Activated CD8-positive, alpha-beta T cell treated with anti-CD3 and anti-CD28 coated beads for 36 hours (primary cell): ENCODE results near the gene ITGA6. TPM values are rescaled to one million over a fixed set of nuclear protein-coding genes. Genes with fewer than 3 reads are reported as not detected.

Source experiments
- ATAC-seq: fragments of 200-7000 bp; cut with Tn5 transposase; one replicate; pipeline ENCODE4 v1.10.0; 2021; ENCODE audit warnings: mild to moderate bottlenecking, moderate library complexity
- CTCF ChIA-PET: fragments of 350-600 bp; sonication (Branson Sonifier 250); formaldehyde crosslinking; loops from one replicate; lab custom pipeline; 2021; ENCODE audit warnings: antibody characterized with exemption; lab: Charles Lee
- POLR2A ChIA-PET: fragments of 350-600 bp; sonication (Branson Sonifier 250); formaldehyde crosslinking; loops from one replicate; lab custom pipeline; 2021; ENCODE audit warnings: antibody characterized with exemption; lab: Charles Lee
- DNase-seq: peaks from one replicate; pipeline ENCODE4 v3.0.0-alpha.2; 2020
- H3K27ac Mint-ChIP-seq: one replicate; pipeline ENCODE4 v1.8.0; 2021; ENCODE audit warnings: mild to moderate bottlenecking, mixed read lengths
- H3K27me3 Mint-ChIP-seq: one replicate; pipeline ENCODE4 v1.8.0; 2021; ENCODE audit warnings: mixed read lengths
- H3K36me3 Mint-ChIP-seq: one replicate; pipeline ENCODE4 v1.8.0; 2021; ENCODE audit warnings: low read depth, mixed read lengths
- H3K4me1 Mint-ChIP-seq: one replicate; pipeline ENCODE4 v1.8.0; 2021; ENCODE audit warnings: low read depth, mixed read lengths
- H3K4me3 Mint-ChIP-seq: one replicate; pipeline ENCODE4 v1.8.0; 2021; ENCODE audit warnings: mild to moderate bottlenecking, moderate library complexity, mixed read lengths
- H3K9me3 Mint-ChIP-seq: one replicate; pipeline ENCODE4 v1.8.0; 2021; ENCODE audit warnings: mixed read lengths
- intact Hi-C: fragments of 100-400 bp; cut with micrococcal nuclease; formaldehyde crosslinking; loops from one replicate; pipeline ENCODE4 v1.10.0; 2022
- total RNA-seq, 2 experiments: library from RNA; stranded (reverse); gene quantifications; one replicate each; pipeline ENCODE4 v1.2.3, GENCODE V29; 2021
- TF ChIP-seq, protein P1 (sequence below): fragments of 200-600 bp; IDR thresholded peaks from one replicate; pipeline ENCODE4 v1.8.0; 2022; ENCODE audit warnings: antibody characterized with exemption, mild to moderate bottlenecking

The ITGA6 gene
- total RNA-seq, 2 experiments from 2014 or later, result 7.9 to 8.4 TPM

- Mint-ChIP-seq H3K9me3 (no peaks in the 10 kb centered on the region), H3K27ac (no peak overlapping the region), H3K36me3 (no peaks in the 10 kb centered on the region), H3K4me3 (no peak overlapping the region), H3K27me3 (no peaks in the 10 kb centered on the region), H3K4me1 (peaks cover 72% of the 10 kb centered on the region)
- CTCF ChIA-PET, result interaction anchor here (0.6 to 33.7 kb wide), 9 partner anchors 9 to 167 kb away, joined by 3 to 746 read pairs (median 4); partner anchors contain the start of gene ITGA6
- ATAC-seq (no peak), DNase-seq (no peak)
- POLR2A ChIA-PET, result interaction anchor here (1.0 to 1.9 kb wide), 5 partner anchors 10 to 25 kb away, joined by 3 to 10 read pairs (median 5); partner anchors contain the start of gene ITGA6
- intact Hi-C loops, result no loop called here
- TF ChIP-seq, protein P1, sequence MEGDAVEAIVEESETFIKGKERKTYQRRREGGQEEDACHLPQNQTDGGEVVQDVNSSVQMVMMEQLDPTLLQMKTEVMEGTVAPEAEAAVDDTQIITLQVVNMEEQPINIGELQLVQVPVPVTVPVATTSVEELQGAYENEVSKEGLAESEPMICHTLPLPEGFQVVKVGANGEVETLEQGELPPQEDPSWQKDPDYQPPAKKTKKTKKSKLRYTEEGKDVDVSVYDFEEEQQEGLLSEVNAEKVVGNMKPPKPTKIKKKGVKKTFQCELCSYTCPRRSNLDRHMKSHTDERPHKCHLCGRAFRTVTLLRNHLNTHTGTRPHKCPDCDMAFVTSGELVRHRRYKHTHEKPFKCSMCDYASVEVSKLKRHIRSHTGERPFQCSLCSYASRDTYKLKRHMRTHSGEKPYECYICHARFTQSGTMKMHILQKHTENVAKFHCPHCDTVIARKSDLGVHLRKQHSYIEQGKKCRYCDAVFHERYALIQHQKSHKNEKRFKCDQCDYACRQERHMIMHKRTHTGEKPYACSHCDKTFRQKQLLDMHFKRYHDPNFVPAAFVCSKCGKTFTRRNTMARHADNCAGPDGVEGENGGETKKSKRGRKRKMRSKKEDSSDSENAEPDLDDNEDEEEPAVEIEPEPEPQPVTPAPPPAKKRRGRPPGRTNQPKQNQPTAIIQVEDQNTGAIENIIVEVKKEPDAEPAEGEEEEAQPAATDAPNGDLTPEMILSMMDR, result no peak
Measured at GRCh38 chr2:172452845-172453244, 25.5 kb downstream of the ITGA6 start.

DNA sequence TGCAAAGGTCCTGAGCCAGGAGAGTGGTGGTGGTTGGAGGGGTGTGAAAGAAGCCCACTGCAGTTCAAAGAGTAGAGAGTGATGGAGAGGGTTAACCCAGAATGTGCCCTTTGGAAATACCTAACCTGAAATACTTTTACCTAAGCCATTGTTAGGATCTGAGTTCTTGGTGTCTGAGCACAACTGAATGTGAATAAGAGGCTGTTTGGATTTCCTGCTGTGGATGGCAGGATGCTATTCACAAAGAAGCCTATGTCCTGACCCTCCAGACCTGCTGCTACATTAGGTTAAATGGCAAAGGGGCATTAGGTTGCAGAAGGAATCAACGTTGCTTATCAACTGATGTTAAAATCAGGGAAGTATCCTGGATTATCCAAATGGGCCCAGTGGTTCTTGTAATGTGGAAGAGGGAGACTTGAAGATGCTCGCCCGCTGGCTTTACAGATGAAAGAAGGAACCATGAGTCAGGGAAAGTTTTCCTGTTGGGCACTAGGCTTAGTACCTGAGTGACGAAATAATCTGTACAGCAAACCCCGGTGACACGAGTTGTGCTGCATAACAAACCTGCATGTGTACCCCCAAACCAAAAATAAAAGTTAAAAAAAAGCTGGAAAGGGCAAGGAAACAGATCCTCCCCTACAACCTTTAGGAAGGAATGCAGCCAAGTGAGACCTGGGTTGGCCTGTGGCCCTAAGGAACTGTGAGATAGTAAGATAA is 27.2 kb downstream of the ITGA6 start:
- Mint-ChIP-seq H3K27ac (peak overlapping the region; percentile 63), H3K4me1 (peaks cover 74% of the 10 kb centered on the region), H3K4me3 (no peak overlapping the region), H3K9me3 (no peaks in the 10 kb centered on the region), H3K36me3 (no peaks in the 10 kb centered on the region), H3K27me3 (no peaks in the 10 kb centered on the region)
- ATAC-seq (no peak), DNase-seq (no peak)
- TF ChIP-seq, protein P1, result no peak
- intact Hi-C loops, result no loop called here
- CTCF ChIA-PET, result interaction anchor here (1.0 to 33.7 kb wide), 5 partner anchors 8 to 284 kb away, joined by 3 to 746 read pairs (median 4); partner anchors contain the start of gene ITGA6
- POLR2A ChIA-PET, result no interaction called here

DNA sequence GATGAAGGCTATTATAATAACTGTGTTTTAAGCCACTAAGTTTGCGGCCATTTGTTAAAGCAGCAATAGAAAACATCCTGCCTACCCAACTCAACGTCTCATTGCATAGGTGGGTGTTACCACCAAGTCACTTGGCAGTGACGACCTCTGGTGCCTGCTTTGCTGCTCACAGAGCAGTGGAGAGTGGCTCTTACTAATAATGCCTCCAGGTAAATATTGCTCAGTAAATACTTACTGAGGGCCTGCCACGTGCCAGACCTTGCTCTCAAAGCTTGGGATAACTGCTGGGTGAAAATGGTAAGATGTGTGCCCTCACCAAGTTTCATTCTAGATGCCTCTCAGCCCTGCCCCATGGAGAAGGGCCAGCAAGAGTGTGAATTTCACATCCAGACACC is 27.7 kb downstream of the ITGA6 start:
- CTCF ChIA-PET, result interaction anchor here (1.0 to 15.1 kb wide), 4 partner anchors 12 to 284 kb away, joined by 3 to 746 read pairs (median 4); partner anchors contain the start of gene ITGA6
- no peaks in the 10 kb centered on the region for H3K27me3 Mint-ChIP-seq
- peak; percentile 58 for DNase-seq
- intact Hi-C loops, result no loop called here
- TF ChIP-seq, protein P1, result no peak
- H3K4me1 Mint-ChIP-seq, result peaks cover 75% of the 10 kb centered on the region
- H3K4me3 Mint-ChIP-seq, result no peak overlapping the region
- peak overlapping the region; percentile 63 for H3K27ac Mint-ChIP-seq
- ATAC-seq, result peak; percentile 87
- POLR2A ChIA-PET, result interaction anchor here (0.9 to 1.8 kb wide), 3 partner anchors 9 to 27 kb away, joined by 3 to 8 read pairs (median 4); partner anchors contain the start of gene ITGA6
- no peaks in the 10 kb centered on the region for H3K9me3 Mint-ChIP-seq
- no peaks in the 10 kb centered on the region for H3K36me3 Mint-ChIP-seq

- H3K27ac Mint-ChIP-seq, result no peak overlapping the region
- H3K9me3 Mint-ChIP-seq, result no peaks in the 10 kb centered on the region
- DNase-seq (no peak), ATAC-seq (no peak)
- H3K4me1 Mint-ChIP-seq, result peaks cover 80% of the 10 kb centered on the region
- TF ChIP-seq, protein P1, result no peak
- no peaks in the 10 kb centered on the region for H3K36me3 Mint-ChIP-seq
- POLR2A ChIA-PET, result interaction anchor here (0.5 to 1.8 kb wide), 4 partner anchors 10 to 102 kb away, joined by 3 to 8 read pairs (median 4); partner anchors contain the start of gene ITGA6
- H3K4me3 Mint-ChIP-seq, result no peak overlapping the region
- CTCF ChIA-PET, result interaction anchor here (1.0 to 15.1 kb wide), 3 partner anchors 11 to 285 kb away, joined by 3 to 746 read pairs (median 4); partner anchors contain the start of gene ITGA6
- intact Hi-C loops, result no loop called here
- H3K27me3 Mint-ChIP-seq, result no peaks in the 10 kb centered on the region
Measured at GRCh38 chr2:172456002-172456401, 28.6 kb downstream of the ITGA6 start.

- ChIA-PET CTCF (interaction anchor here (1.4 to 15.1 kb wide), 2 partner anchors 20 to 287 kb away, joined by 5 to 746 read pairs; partner anchors contain the start of gene ITGA6), POLR2A (interaction anchor here (1.2 to 1.4 kb wide), 2 partner anchors 17 to 26 kb away, joined by 3 to 7 read pairs; no protein-coding TSS in a partner anchor)
- Mint-ChIP-seq H3K4me1 (peaks cover 85% of the 10 kb centered on the region), H3K27me3 (no peaks in the 10 kb centered on the region), H3K27ac (peak overlapping the region; percentile 46), H3K36me3 (no peaks in the 10 kb centered on the region), H3K9me3 (no peaks in the 10 kb centered on the region), H3K4me3 (no peak overlapping the region)
- intact Hi-C loops, result no loop called here
- no peak for ATAC-seq
- no peak for DNase-seq
- TF ChIP-seq, protein P1, result no peak
Measured at GRCh38 chr2:172457536-172457935, 30.1 kb downstream of the ITGA6 start.
